ENCODE data around the gene RBFOX1.
"Not testable (repeated sequence)": the region's sequence is repeated elsewhere in the genome, so short reads cannot be mapped to it uniquely, and the experiment has no call there.

The RBFOX1 gene

GRCh38 chr16:7492122-7492521, 159.5 kb downstream of the RBFOX1 start:
- H3K4me3 ChIP-seq (replicated peaks; ENCODE audit: low read depth, low read length) = no peak overlapping the region
- no peak for TF ChIP-seq CTCF (IDR thresholded peaks at IDR 0.05; ENCODE audit: low read length, missing control alignments)
- no peak for DNase-seq (ENCODE audit: low read depth)

GRCh38 chr16:7493133-7493532, 160.5 kb downstream of the RBFOX1 start:
- no peak for DNase-seq (ENCODE audit: low read depth)
- H3K4me3 ChIP-seq (replicated peaks; ENCODE audit: low read depth, low read length) = no peak overlapping the region
- TF ChIP-seq CTCF (IDR thresholded peaks at IDR 0.05; ENCODE audit: low read length, missing control alignments) = no peak

GRCh38 chr16:7497691-7498090, 165.0 kb downstream of the RBFOX1 start:
- DNase-seq (ENCODE audit: low read depth) = no peak
- no peak for TF ChIP-seq CTCF (IDR thresholded peaks at IDR 0.05; ENCODE audit: low read length, missing control alignments)
- no peak overlapping the region for H3K4me3 ChIP-seq (replicated peaks; ENCODE audit: low read depth, low read length)

- no peak for TF ChIP-seq CTCF (IDR thresholded peaks at IDR 0.05; ENCODE audit: low read length, missing control alignments)
- H3K4me3 ChIP-seq (replicated peaks; ENCODE audit: low read depth, low read length) = no peak overlapping the region
Measured at GRCh38 chr16:7501868-7502267, 169.2 kb downstream of the RBFOX1 start.

GRCh38 chr16:7502591-7503157, 170.0 kb downstream of the RBFOX1 start:
- not testable (repeated sequence) for H3K4me3 ChIP-seq (replicated peaks; ENCODE audit: low read depth, low read length); DNase-seq (ENCODE audit: low read depth)

More at GRCh38 chr16:7501868-7502267, 169.2 kb downstream of the RBFOX1 start:
- DNase-seq (ENCODE audit: low read depth) = no peak

- DNase-seq (ENCODE audit: low read depth) = no peak
- TF ChIP-seq CTCF (IDR thresholded peaks at IDR 0.05; ENCODE audit: low read length, missing control alignments) = no peak
- no peak overlapping the region for H3K4me3 ChIP-seq (replicated peaks; ENCODE audit: low read depth, low read length)
Measured at GRCh38 chr16:7503666-7504065, 171.0 kb downstream of the RBFOX1 start.

GRCh38 chr16:7504844-7505243, 172.2 kb downstream of the RBFOX1 start:
- TF ChIP-seq CTCF (IDR thresholded peaks at IDR 0.05; ENCODE audit: low read length, missing control alignments) = no peak
- no peak overlapping the region for H3K4me3 ChIP-seq (replicated peaks; ENCODE audit: low read depth, low read length)
- no peak for DNase-seq (ENCODE audit: low read depth)

Measured in fibroblast of pulmonary artery (primary cell).